GM23338 (cell line): ENCODE results near the gene EXOC4. TPM values are rescaled to one million over a fixed set of nuclear protein-coding genes. Genes with fewer than 3 reads are reported as not detected.

Experiments
- ATAC-seq: fragments of 200-7000 bp; cut with Tn5 transposase; 3 replicates; pipeline ENCODE4 v1.9.1; 2020
- DNase-seq: peaks from one replicate; pipeline ENCODE4 v3.0.0-alpha.2; 2015; ENCODE audit warnings: low spot score
- H2AFZ ChIP-seq: fragments of 200-600 bp; sonication (generic); 2 replicates; pipeline ENCODE4 v1.8.0; 2016; ENCODE audit warnings: antibody characterized with exemption, mild to moderate bottlenecking, moderate library complexity
- H3F3A ChIP-seq: fragments of 200-600 bp; sonication (generic); replicated peaks from 2 replicates; pipeline ENCODE4 v1.8.0; 2017; ENCODE audit warnings: antibody characterized with exemption, mixed run types, low read depth
- H3K27ac ChIP-seq: fragments of 200-600 bp; sonication (generic); 2 replicates; pipeline ENCODE4 v1.6.1; 2016; ENCODE audit warnings: low read depth
- H3K27me3 ChIP-seq: fragments of 200-600 bp; sonication (generic); 2 replicates; pipeline ENCODE4 v1.8.0; 2016; ENCODE audit warnings: mild to moderate bottlenecking, mixed run types, moderate library complexity; ENCODE audit not compliant: insufficient read depth
- H3K36me3 ChIP-seq: fragments of 200-600 bp; sonication (generic); 2 replicates; pipeline ENCODE4 v1.8.0; 2016; ENCODE audit warnings: mild to moderate bottlenecking; ENCODE audit not compliant: insufficient read depth
- H3K4me1 ChIP-seq: fragments of 200-600 bp; sonication (generic); 2 replicates; pipeline ENCODE4 v1.8.0; 2016; ENCODE audit warnings: mild to moderate bottlenecking, moderate library complexity; ENCODE audit not compliant: insufficient read depth
- H3K4me2 ChIP-seq: fragments of 200-600 bp; sonication (generic); 2 replicates; pipeline ENCODE4 v1.7.1; 2017; ENCODE audit warnings: mixed run types
- H3K4me3 ChIP-seq: fragments of 200-600 bp; sonication (generic); 2 replicates; pipeline ENCODE4 v1.6.1; 2016; ENCODE audit warnings: mixed run types
- H3K79me2 ChIP-seq: fragments of 200-600 bp; sonication (generic); replicated peaks from 2 replicates; pipeline ENCODE4 v1.8.0; 2017; ENCODE audit warnings: mild to moderate bottlenecking; ENCODE audit not compliant: insufficient read depth
- H3K9me2 ChIP-seq: fragments of 200-600 bp; sonication (generic); 2 replicates; pipeline ENCODE4 v1.8.0; 2017; ENCODE audit not compliant: insufficient read depth
- H4K20me1 ChIP-seq: fragments of 200-600 bp; sonication (generic); replicated peaks from 2 replicates; pipeline ENCODE4 v1.8.0; 2017; ENCODE audit warnings: mild to moderate bottlenecking; ENCODE audit not compliant: insufficient read depth
- H3K27ac Mint-ChIP-seq: 2 replicates; pipeline ENCODE4 v1.8.0; 2020; ENCODE audit warnings: inconsistent platforms, mild to moderate bottlenecking, moderate library complexity, mixed read lengths
- H3K27me3 Mint-ChIP-seq: 3 replicates; pipeline ENCODE4 v1.8.0; 2022; ENCODE audit warnings: low read depth, mild to moderate bottlenecking, moderate library complexity, mixed read lengths, inconsistent platforms; ENCODE audit not compliant: insufficient read depth, poor library complexity
- H3K36me3 Mint-ChIP-seq: 3 replicates; pipeline ENCODE4 v1.8.0; 2021; ENCODE audit warnings: low read depth, mild to moderate bottlenecking, inconsistent platforms, moderate library complexity, mixed read lengths
- H3K4me1 Mint-ChIP-seq: 3 replicates; pipeline ENCODE4 v1.8.0; 2020; ENCODE audit warnings: mild to moderate bottlenecking, inconsistent platforms, mixed read lengths
- H3K4me3 Mint-ChIP-seq: 3 replicates; pipeline ENCODE4 v1.8.0; 2021; ENCODE audit warnings: moderate library complexity, mild to moderate bottlenecking, inconsistent platforms, mixed read lengths
- H3K9me3 Mint-ChIP-seq: 3 replicates; pipeline ENCODE4 v1.8.0; 2020; ENCODE audit warnings: moderate library complexity, mild to moderate bottlenecking, inconsistent platforms, mixed read lengths
- CREB1 ChIP-seq: fragments of 250-450 bp; sonication (Bioruptor Pico); IDR thresholded peaks from 2 replicates; pipeline ENCODE4 v1.5.0; 2020; ENCODE audit warnings: low read depth, mild to moderate bottlenecking, moderate library complexity
- CTCF ChIP-seq, 2 experiments: fragments of 200-600 bp in 1 of 2; sonication (generic) in 1 of 2; conservative IDR thresholded peaks; 2 replicates each; pipeline versions ENCODE4 v1.5.1 to v1.6.1; 2016 to 2017; ENCODE audit warnings: antibody characterized with exemption in 2 of 2, low read depth in 2 of 2, mild to moderate bottlenecking in 2 of 2, moderate library complexity in 1 of 2
- EZH2 ChIP-seq: fragments of 200-600 bp; sonication (generic); IDR thresholded peaks from one replicate; pipeline ENCODE4 v1.8.0; 2017; ENCODE audit warnings: antibody characterized with exemption, mild to moderate bottlenecking, low read depth; ENCODE audit not compliant: unreplicated experiment
- EZH2phosphoT487 ChIP-seq: fragments of 200-600 bp; sonication (generic); IDR thresholded peaks from one replicate; pipeline ENCODE4 v1.8.1; 2018; ENCODE audit warnings: antibody characterized with exemption; ENCODE audit not compliant: unreplicated experiment
- JUNB ChIP-seq: IDR thresholded peaks from one replicate; pipeline ENCODE4 v1.6.1; 2016; ENCODE audit warnings: antibody characterized with exemption; ENCODE audit not compliant: unreplicated experiment
- NANOG ChIP-seq: IDR thresholded peaks from 2 replicates; pipeline ENCODE4 v1.6.1; 2016; ENCODE audit warnings: antibody characterized with exemption, borderline replicate concordance
- POLR2AphosphoS5 ChIP-seq: IDR thresholded peaks from 2 replicates; pipeline ENCODE4 v1.6.1; 2016; ENCODE audit warnings: antibody characterized with exemption, low read depth
- STAT1 ChIP-seq: IDR thresholded peaks from one replicate; pipeline ENCODE4 v1.6.1; 2016; ENCODE audit warnings: antibody characterized with exemption; ENCODE audit not compliant: unreplicated experiment
- ZNF114 ChIP-seq: fragments of 250-450 bp; sonication (Bioruptor Pico); IDR thresholded peaks from 2 replicates; pipeline ENCODE4 v1.5.0; 2020; ENCODE audit warnings: mild to moderate bottlenecking, moderate library complexity
- ZNF331 ChIP-seq: fragments of 250-450 bp; sonication (Bioruptor Pico); IDR thresholded peaks from 2 replicates; pipeline ENCODE4 v1.5.0; 2020; ENCODE audit warnings: low read depth, mild to moderate bottlenecking, moderate library complexity
- ZNF462 ChIP-seq: fragments of 250-450 bp; sonication (Bioruptor Pico); IDR thresholded peaks from 2 replicates; pipeline ENCODE4 v1.5.0; 2020; ENCODE audit warnings: mild to moderate bottlenecking, moderate library complexity
- polyA plus RNA-seq: library from polyadenylated mRNA; unstranded; fragments of >200 nt; fragmentation: Nextera tagmentation; extraction: Ambion mirVana; gene quantifications from 2 replicates; pipeline ENCODE4 v1.2.1, GENCODE V29; 2016
- total RNA-seq: library from RNA; depleted of rRNA; stranded (reverse); fragments of >200 nt; shearing (Covaris generic); gene quantifications from 2 replicates; pipeline ENCODE4 v1.2.3, GENCODE V29; 2014
- TF ChIP-seq, protein P1 (sequence below): IDR thresholded peaks from one replicate; pipeline ENCODE4 v1.6.1; 2018; ENCODE audit warnings: antibody characterized with exemption; ENCODE audit not compliant: unreplicated experiment
- TF ChIP-seq, protein P2 (sequence below): IDR thresholded peaks from 2 replicates; pipeline ENCODE4 v1.6.1; 2016; ENCODE audit warnings: antibody characterized with exemption

Gene EXOC4
- total and polyA plus RNA-seq, 2 experiments from 2014 or later = 37.5 to 52.7 TPM

GRCh38 chr7:134041477-134041876 is 788.6 kb downstream of the EXOC4 start:
- Mint-ChIP-seq H3K27ac (no peak overlapping the region), H3K36me3 (no peaks in the 10 kb centered on the region), H3K4me1 (peaks cover 6% of the 10 kb centered on the region), H3K27me3 (peaks cover 1% of the 10 kb centered on the region), H3K9me3 (no peaks in the 10 kb centered on the region), H3K4me3 (no peak overlapping the region)
- DNase-seq (no peak), ATAC-seq (no peak)
- Histone ChIP-seq H3K4me1 (peaks cover 3% of the 10 kb centered on the region), H3F3A (no peaks in the 10 kb centered on the region), H4K20me1 (no peaks in the 10 kb centered on the region), H2AFZ (no peak overlapping the region), H3K9me2 (peaks cover 7% of the 10 kb centered on the region; the same call in 1 of the 2 replicates), H3K4me2 (no peak overlapping the region), H3K27ac (no peak overlapping the region), H3K27me3 (no peaks in the 10 kb centered on the region), H3K79me2 (no peaks in the 10 kb centered on the region), H3K36me3 (no peaks in the 10 kb centered on the region), H3K4me3 (no peak overlapping the region)
- TF ChIP-seq, protein P1, sequence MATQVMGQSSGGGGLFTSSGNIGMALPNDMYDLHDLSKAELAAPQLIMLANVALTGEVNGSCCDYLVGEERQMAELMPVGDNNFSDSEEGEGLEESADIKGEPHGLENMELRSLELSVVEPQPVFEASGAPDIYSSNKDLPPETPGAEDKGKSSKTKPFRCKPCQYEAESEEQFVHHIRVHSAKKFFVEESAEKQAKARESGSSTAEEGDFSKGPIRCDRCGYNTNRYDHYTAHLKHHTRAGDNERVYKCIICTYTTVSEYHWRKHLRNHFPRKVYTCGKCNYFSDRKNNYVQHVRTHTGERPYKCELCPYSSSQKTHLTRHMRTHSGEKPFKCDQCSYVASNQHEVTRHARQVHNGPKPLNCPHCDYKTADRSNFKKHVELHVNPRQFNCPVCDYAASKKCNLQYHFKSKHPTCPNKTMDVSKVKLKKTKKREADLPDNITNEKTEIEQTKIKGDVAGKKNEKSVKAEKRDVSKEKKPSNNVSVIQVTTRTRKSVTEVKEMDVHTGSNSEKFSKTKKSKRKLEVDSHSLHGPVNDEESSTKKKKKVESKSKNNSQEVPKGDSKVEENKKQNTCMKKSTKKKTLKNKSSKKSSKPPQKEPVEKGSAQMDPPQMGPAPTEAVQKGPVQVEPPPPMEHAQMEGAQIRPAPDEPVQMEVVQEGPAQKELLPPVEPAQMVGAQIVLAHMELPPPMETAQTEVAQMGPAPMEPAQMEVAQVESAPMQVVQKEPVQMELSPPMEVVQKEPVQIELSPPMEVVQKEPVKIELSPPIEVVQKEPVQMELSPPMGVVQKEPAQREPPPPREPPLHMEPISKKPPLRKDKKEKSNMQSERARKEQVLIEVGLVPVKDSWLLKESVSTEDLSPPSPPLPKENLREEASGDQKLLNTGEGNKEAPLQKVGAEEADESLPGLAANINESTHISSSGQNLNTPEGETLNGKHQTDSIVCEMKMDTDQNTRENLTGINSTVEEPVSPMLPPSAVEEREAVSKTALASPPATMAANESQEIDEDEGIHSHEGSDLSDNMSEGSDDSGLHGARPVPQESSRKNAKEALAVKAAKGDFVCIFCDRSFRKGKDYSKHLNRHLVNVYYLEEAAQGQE = no peak
- TF ChIP-seq JUNB (no peak), ZNF114 (CRISPR knock-in tag) (no peak), EZH2 (no peak), ZNF462 (CRISPR knock-in tag) (no peak), CREB1 (CRISPR knock-in tag) (no peak), ZNF331 (CRISPR knock-in tag) (no peak), STAT1 (no peak), NANOG (no peak), EZH2phosphoT487 (no peak), POLR2AphosphoS5 (no peak), CTCF (conservative IDR thresholded peaks at IDR 0.05; ENCODE audit: low read depth in 2 of 2) (no peak)
- TF ChIP-seq, protein P2, sequence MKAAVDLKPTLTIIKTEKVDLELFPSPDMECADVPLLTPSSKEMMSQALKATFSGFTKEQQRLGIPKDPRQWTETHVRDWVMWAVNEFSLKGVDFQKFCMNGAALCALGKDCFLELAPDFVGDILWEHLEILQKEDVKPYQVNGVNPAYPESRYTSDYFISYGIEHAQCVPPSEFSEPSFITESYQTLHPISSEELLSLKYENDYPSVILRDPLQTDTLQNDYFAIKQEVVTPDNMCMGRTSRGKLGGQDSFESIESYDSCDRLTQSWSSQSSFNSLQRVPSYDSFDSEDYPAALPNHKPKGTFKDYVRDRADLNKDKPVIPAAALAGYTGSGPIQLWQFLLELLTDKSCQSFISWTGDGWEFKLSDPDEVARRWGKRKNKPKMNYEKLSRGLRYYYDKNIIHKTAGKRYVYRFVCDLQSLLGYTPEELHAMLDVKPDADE = no peak
